VCaP (cell line): ENCODE results near the gene SMIM28.
A peak's percentile ranks its signal among the peaks of the same experiment; 100 is the strongest.
"Not testable (repeated sequence)": the region's sequence is repeated elsewhere in the genome, so short reads cannot be mapped to it uniquely, and the experiment has no call there.

Source experiments
- H3K27ac ChIP-seq: fragments of 450-650 bp; 2 replicates; pipeline ENCODE4 v1.5.1; 2017
- CTCF ChIP-seq: fragments of 450-650 bp; conservative IDR thresholded peaks from 2 replicates; pipeline ENCODE4 v1.5.1; 2017; ENCODE audit warnings: mild to moderate bottlenecking, moderate library complexity

SMIM28 gene

GRCh38 chr6:138419766-138420165, 42.1 kb downstream of the SMIM28 start:
- no peak overlapping the region for H3K27ac ChIP-seq
- no peak for TF ChIP-seq CTCF

GRCh38 chr6:138420356-138420755, 42.7 kb downstream of the SMIM28 start:
- no peak overlapping the region for H3K27ac ChIP-seq
- TF ChIP-seq CTCF = no peak

DNA sequence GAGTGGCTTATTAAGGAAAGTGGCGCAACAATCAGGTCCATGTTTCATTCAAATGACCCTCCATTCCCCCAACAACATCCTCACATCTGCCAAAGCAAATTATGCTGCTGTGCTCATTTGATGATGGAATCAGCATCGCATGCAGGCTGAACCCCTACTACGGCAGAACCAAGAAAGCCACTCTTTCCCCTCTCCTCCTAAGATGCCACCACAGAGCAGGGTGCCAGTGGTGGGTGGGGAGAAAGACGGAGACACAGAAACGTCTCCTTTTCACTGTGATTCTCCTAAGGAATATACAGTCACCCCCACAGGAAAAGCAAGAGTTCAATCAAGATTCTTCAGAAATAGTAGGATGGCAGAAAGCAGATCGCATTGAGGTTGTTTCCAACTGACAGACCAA, 43.4 kb downstream of the SMIM28 start:
- TF ChIP-seq CTCF = no peak
- no peak overlapping the region for H3K27ac ChIP-seq

DNA sequence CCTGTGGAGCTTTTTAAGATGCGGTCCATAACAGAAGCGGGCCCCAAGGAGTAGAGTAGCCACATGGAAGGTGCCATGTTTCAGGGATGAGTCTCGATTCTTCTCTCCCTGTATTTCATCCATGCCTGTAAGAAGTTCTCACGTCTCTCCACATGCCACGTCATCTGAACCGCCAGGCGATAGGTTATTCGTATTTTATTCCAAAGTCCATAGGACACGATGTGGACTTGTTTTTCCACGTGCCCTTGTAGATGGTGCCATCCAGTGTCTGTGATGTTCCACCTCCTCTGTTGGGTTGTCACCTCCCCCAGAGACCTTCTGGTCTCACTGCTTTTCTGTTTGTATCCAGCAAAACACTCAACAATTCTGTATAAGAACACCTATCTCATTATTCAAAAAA, 43.9 kb downstream of the SMIM28 start:
- no peak overlapping the region for H3K27ac ChIP-seq
- no peak for TF ChIP-seq CTCF

DNA sequence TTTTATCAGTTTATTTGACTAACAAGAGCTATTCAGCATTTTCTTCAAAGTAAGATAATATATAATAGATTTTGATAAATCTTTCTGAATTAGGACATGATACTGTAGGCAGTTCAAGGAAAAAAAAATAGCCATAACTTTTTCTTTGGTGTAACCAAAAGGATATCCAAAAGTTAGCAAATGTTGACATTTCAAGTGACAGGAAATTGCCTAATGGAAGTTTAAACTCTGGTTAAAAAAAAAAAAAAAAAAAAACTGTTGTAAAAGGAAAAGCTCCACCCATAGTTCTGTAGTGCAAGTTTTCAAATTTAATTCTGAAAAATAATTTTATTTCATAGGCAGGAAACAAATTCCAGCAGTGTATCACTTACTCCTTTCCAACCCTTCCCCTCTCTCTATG, 45.2 kb downstream of the SMIM28 start:
- peak overlapping the region; percentile 15; the same call in 1 of the 2 replicates for H3K27ac ChIP-seq
- no peak for TF ChIP-seq CTCF

- no peak overlapping the region for H3K27ac ChIP-seq
- no peak for TF ChIP-seq CTCF
These were observed 46.5 kb downstream of the SMIM28 start for GRCh38 chr6:138424004-138424904.

- H3K27ac ChIP-seq = not testable (repeated sequence)
These were observed 47.6 kb downstream of the SMIM28 start for GRCh38 chr6:138425256-138425655.

DNA sequence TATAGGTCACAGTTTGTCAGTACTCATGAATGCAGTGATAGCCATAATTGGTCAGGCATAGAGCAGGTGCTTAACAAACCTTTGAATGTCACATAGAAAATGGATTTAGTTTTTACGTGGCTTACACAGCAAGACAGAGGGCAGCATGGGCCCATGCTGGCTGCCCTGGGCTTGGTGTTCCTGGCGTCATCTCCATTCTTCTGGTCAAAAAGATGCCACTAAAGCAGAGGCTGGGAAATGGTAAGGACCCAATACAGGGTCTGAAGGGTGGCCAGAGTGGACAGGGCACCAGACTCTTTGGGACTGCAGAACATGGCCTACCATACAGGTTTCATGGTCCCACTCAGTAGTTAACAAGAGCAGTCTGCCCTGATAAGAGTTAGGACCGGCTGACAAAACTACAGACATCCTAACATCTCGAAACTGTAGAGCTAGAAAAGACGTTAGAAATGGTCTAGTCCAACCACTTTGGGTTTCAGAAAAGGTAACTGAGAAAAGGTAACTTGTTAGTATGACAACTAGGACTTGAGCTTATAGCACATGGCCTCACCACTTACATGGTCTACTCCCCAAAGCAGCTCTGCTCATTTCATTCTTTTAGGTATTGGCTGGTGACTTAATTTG, 48.9 kb downstream of the SMIM28 start:
- no peak for TF ChIP-seq CTCF
- no peak overlapping the region for H3K27ac ChIP-seq
